ENCODE results near the gene NUDT8.
"Not testable (repeated sequence)": the region's sequence is repeated elsewhere in the genome, so short reads cannot be mapped to it uniquely, and the experiment has no call there.

Gene NUDT8

GRCh38 chr11:67594480-67594879, 35.3 kb downstream of the NUDT8 start:
- no peak for DNase-seq (ENCODE audit: low read depth in 2 of 2)
- H3K4me3 ChIP-seq (replicated peaks in 1 of 2; ENCODE audit: low read depth in 2 of 2, low read length in 2 of 2) = no peak overlapping the region
- TF ChIP-seq, protein P1, sequence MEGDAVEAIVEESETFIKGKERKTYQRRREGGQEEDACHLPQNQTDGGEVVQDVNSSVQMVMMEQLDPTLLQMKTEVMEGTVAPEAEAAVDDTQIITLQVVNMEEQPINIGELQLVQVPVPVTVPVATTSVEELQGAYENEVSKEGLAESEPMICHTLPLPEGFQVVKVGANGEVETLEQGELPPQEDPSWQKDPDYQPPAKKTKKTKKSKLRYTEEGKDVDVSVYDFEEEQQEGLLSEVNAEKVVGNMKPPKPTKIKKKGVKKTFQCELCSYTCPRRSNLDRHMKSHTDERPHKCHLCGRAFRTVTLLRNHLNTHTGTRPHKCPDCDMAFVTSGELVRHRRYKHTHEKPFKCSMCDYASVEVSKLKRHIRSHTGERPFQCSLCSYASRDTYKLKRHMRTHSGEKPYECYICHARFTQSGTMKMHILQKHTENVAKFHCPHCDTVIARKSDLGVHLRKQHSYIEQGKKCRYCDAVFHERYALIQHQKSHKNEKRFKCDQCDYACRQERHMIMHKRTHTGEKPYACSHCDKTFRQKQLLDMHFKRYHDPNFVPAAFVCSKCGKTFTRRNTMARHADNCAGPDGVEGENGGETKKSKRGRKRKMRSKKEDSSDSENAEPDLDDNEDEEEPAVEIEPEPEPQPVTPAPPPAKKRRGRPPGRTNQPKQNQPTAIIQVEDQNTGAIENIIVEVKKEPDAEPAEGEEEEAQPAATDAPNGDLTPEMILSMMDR (IDR thresholded peaks at IDR 0.05; ENCODE audit: low read depth, low read length) = no peak

GRCh38 chr11:67593565-67593905, 36.2 kb downstream of the NUDT8 start:
- DNase-seq (ENCODE audit: low read depth in 2 of 2) = no peak
- TF ChIP-seq, protein P1 (IDR thresholded peaks at IDR 0.05; ENCODE audit: low read depth, low read length) = no peak
- no peak overlapping the region for H3K4me3 ChIP-seq (replicated peaks in 1 of 2; ENCODE audit: low read depth in 2 of 2, low read length in 2 of 2)

- H3K4me3 ChIP-seq (replicated peaks in 1 of 2; ENCODE audit: low read depth in 2 of 2, low read length in 2 of 2) = no peak overlapping the region
- TF ChIP-seq, protein P1 (IDR thresholded peaks at IDR 0.05; ENCODE audit: low read depth, low read length) = no peak
- no peak for DNase-seq (ENCODE audit: low read depth in 2 of 2)
These were observed 36.7 kb downstream of the NUDT8 start for GRCh38 chr11:67592880-67593564.

GRCh38 chr11:67588899-67589415, 40.8 kb downstream of the NUDT8 start:
- H3K4me3 ChIP-seq (replicated peaks in 1 of 2; ENCODE audit: low read depth in 2 of 2, low read length in 2 of 2); DNase-seq (ENCODE audit: low read depth in 2 of 2): not testable (repeated sequence)

DNA sequence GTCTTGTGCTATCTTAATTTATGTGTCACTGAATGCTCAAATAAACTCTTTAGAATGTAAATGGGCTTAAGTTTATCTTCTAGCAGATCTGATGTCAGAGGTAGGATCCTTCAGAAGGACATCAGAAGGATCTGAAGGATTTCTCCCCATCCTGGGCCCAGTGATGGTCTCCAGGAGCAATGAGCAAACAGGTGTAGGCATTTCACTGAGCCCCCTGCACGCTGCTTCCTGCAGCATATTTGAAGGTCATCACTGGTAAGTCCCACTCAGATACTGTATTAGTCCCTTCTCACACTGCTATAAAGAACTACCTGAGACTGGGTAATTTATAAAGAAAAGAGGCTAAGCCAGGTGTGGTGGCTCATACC, 41.6 kb downstream of the NUDT8 start:
- TF ChIP-seq, protein P1 (IDR thresholded peaks at IDR 0.05; ENCODE audit: low read depth, low read length) = no peak
- DNase-seq (ENCODE audit: low read depth in 2 of 2) = no peak
- no peak overlapping the region for H3K4me3 ChIP-seq (replicated peaks in 1 of 2; ENCODE audit: low read depth in 2 of 2, low read length in 2 of 2)

DNA sequence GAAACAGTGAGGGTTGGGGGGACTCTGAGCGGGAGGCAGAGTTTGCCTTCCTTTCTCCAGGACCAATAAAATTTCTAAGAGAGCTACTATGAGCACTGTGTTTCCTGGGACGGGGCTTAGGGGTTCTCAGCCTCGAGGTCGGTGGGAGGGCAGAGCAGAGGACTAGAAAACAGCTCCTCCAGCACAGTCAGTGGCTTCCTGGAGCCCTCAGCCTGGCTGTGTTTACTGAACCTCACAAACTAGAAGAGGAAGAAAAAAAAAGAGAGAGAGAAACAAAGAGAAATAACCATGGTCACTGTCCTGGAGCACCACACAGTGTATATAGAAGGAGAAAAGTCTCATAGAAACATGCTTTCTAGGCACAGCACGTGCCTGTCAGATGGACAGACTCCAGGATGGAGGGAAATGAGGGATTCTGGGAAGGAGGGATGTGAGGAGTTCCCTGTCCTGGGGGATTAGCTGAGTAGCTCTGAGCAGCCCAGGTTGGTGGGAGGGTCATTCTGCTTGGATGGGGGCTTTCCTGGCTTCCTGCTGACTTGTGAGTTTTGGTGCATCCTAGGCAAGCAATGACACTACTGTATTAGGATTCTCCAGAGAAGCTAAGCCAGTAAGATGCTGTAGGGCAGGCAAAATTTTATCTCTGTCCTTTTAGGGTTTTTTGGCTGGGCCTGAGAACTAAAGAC, 43.0 kb downstream of the NUDT8 start:
- no peak for DNase-seq (ENCODE audit: low read depth in 2 of 2)
- H3K4me3 ChIP-seq (replicated peaks in 1 of 2; ENCODE audit: low read depth in 2 of 2, low read length in 2 of 2) = no peak overlapping the region
- TF ChIP-seq, protein P1 (IDR thresholded peaks at IDR 0.05; ENCODE audit: low read depth, low read length) = no peak

- TF ChIP-seq, protein P1 (IDR thresholded peaks at IDR 0.05; ENCODE audit: low read depth, low read length) = no peak
- no peak for DNase-seq (ENCODE audit: low read depth in 2 of 2)
- no peak overlapping the region for H3K4me3 ChIP-seq (replicated peaks in 1 of 2; ENCODE audit: low read depth in 2 of 2, low read length in 2 of 2)
These were observed 43.8 kb downstream of the NUDT8 start for GRCh38 chr11:67585911-67586310.
